Activated CD4-positive, alpha-beta T cell treated with anti-CD3 and anti-CD28 coated beads, Interleukin-2, amount 10 ng/mL, durations not matched to agents 7 days and 5 days (primary cell): ENCODE results near the gene RXRB. TPM values are rescaled to one million over a fixed set of nuclear protein-coding genes. Genes with fewer than 3 reads are reported as not detected.

Experiments
- CTCF ChIA-PET: fragments of 350-600 bp; sonication (Branson Sonifier 250); formaldehyde crosslinking; loops from one replicate; lab custom pipeline; 2021; ENCODE audit warnings: antibody characterized with exemption; lab: Charles Lee
- POLR2A ChIA-PET: fragments of 350-600 bp; sonication (Branson Sonifier 250); formaldehyde crosslinking; loops from one replicate; lab custom pipeline; 2021; ENCODE audit warnings: antibody characterized with exemption; lab: Charles Lee
- DNase-seq: peaks from one replicate; pipeline ENCODE4 v3.0.0-alpha.2; 2020
- H3K27ac Mint-ChIP-seq: one replicate; pipeline ENCODE4 v1.8.0; 2021; ENCODE audit warnings: mild to moderate bottlenecking, moderate library complexity, mixed read lengths
- H3K27me3 Mint-ChIP-seq: one replicate; pipeline ENCODE4 v1.8.0; 2021; ENCODE audit warnings: mixed read lengths
- H3K36me3 Mint-ChIP-seq: one replicate; pipeline ENCODE4 v1.8.0; 2021; ENCODE audit warnings: low read depth, mixed read lengths
- H3K4me1 Mint-ChIP-seq: one replicate; pipeline ENCODE4 v1.8.0; 2021; ENCODE audit warnings: mixed read lengths
- H3K4me3 Mint-ChIP-seq: one replicate; pipeline ENCODE4 v1.8.0; 2021; ENCODE audit warnings: mild to moderate bottlenecking, moderate library complexity, mixed read lengths
- H3K9me3 Mint-ChIP-seq: one replicate; pipeline ENCODE4 v1.8.0; 2021; ENCODE audit warnings: mixed read lengths
- total RNA-seq, 2 experiments: library from RNA; stranded (reverse); gene quantifications; one replicate each; pipeline ENCODE4 v1.2.3, GENCODE V29; 2021

The RXRB gene
- total RNA-seq, result 10 to 100 TPM; 45.0 to 46.2 TPM

GRCh38 chr6:33200219-33201146 lies at the start of gene RXRB, which contains the start of gene SLC39A7:
Gene RXRB (minus strand): TSS chr6:33200665. CDS start chr6:33200476, 189 bp downstream.
Gene SLC39A7 (plus strand): TSS chr6:33200867. CDS start chr6:33201246, 379 bp downstream.
- peak; percentile 100 for DNase-seq
- Mint-ChIP-seq H3K4me1 (peaks cover 68% of the 10 kb centered on the region), H3K9me3 (no peaks in the 10 kb centered on the region), H3K4me3 (peak within 1 kb of the TSS; percentile 100), H3K27ac (peak within 1 kb of the TSS; percentile 99), H3K36me3 (peaks cover 44% of the 10 kb centered on the region), H3K27me3 (no peaks in the 10 kb centered on the region)
- ChIA-PET POLR2A (no interaction called here), CTCF (interaction anchor here (1.9 kb wide), 1 partner anchor 8 kb away, joined by 4 read pairs; the partner anchor contains the start of gene RING1)

GRCh38 chr6:33249732-33250630 lies 49.5 kb upstream of the RXRB start:
- H3K4me3 Mint-ChIP-seq, result peak overlapping the region; percentile 86
- peaks cover 4% of the 10 kb centered on the region for H3K27me3 Mint-ChIP-seq
- peak overlapping the region; percentile 97 for H3K27ac Mint-ChIP-seq
- ChIA-PET POLR2A (interaction anchor here (0.6 to 2.2 kb wide), 4 partner anchors 22 to 217 kb away, joined by 3 to 7 read pairs (median 4); partner anchors contain the start of genes B3GALT4, RPS18 and VPS52), CTCF (interaction anchor here (0.7 to 4.3 kb wide), 16 partner anchors 12 to 130 kb away, joined by 3 to 30 read pairs (median 8); partner anchors contain the start of genes B3GALT4, RING1 and VPS52)
- DNase-seq, result peak; percentile 10
- H3K9me3 Mint-ChIP-seq, result no peaks in the 10 kb centered on the region
- peaks cover 39% of the 10 kb centered on the region for H3K4me1 Mint-ChIP-seq
- peaks cover 28% of the 10 kb centered on the region for H3K36me3 Mint-ChIP-seq

GRCh38 chr6:33248932-33249731 lies 48.7 kb upstream of the RXRB start:
- peak overlapping the region; percentile 97 for H3K27ac Mint-ChIP-seq
- ChIA-PET CTCF (interaction anchor here (0.6 to 4.3 kb wide), 44 partner anchors 10 to 265 kb away, joined by 3 to 30 read pairs (median 5); partner anchors contain the start of genes B3GALT4, COL11A2, PFDN6 and RING1), POLR2A (interaction anchor here (0.6 to 2.2 kb wide), 5 partner anchors 23 to 276 kb away, joined by 3 to 7 read pairs (median 3); partner anchors contain the start of genes B3GALT4, RING1, RPS18 and VPS52)
- H3K4me3 Mint-ChIP-seq, result peak overlapping the region; percentile 86
- H3K27me3 Mint-ChIP-seq, result peaks cover 4% of the 10 kb centered on the region
- H3K36me3 Mint-ChIP-seq, result peaks cover 28% of the 10 kb centered on the region
- DNase-seq, result peak; percentile 98
- no peaks in the 10 kb centered on the region for H3K9me3 Mint-ChIP-seq
- peaks cover 39% of the 10 kb centered on the region for H3K4me1 Mint-ChIP-seq

GRCh38 chr6:33248643-33248931 lies 48.1 kb upstream of the RXRB start:
- peaks cover 26% of the 10 kb centered on the region for H3K36me3 Mint-ChIP-seq
- H3K27ac Mint-ChIP-seq, result peak overlapping the region; percentile 97
- CTCF ChIA-PET, result interaction anchor here (0.6 to 4.3 kb wide), 48 partner anchors 9 to 395 kb away, joined by 3 to 30 read pairs (median 5); partner anchors contain the start of genes B3GALT4, COL11A2, HLA-DPA1 and PFDN6
- peaks cover 39% of the 10 kb centered on the region for H3K4me1 Mint-ChIP-seq
- peak overlapping the region; percentile 86 for H3K4me3 Mint-ChIP-seq
- POLR2A ChIA-PET, result interaction anchor here (0.9 to 2.2 kb wide), 4 partner anchors 23 to 275 kb away, joined by 3 to 7 read pairs (median 4); partner anchors contain the start of genes B3GALT4, RING1, RPS18 and VPS52
- no peak for DNase-seq
- no peaks in the 10 kb centered on the region for H3K9me3 Mint-ChIP-seq
- peaks cover 4% of the 10 kb centered on the region for H3K27me3 Mint-ChIP-seq

GRCh38 chr6:33247977-33248642 lies 47.6 kb upstream of the RXRB start:
- Mint-ChIP-seq H3K9me3 (no peaks in the 10 kb centered on the region), H3K4me1 (peaks cover 40% of the 10 kb centered on the region), H3K27me3 (peaks cover 8% of the 10 kb centered on the region), H3K36me3 (peaks cover 26% of the 10 kb centered on the region), H3K4me3 (peak overlapping the region; percentile 86), H3K27ac (peak overlapping the region; percentile 97)
- ChIA-PET CTCF (interaction anchor here (0.6 to 4.3 kb wide), 50 partner anchors 9 to 394 kb away, joined by 3 to 30 read pairs (median 5); partner anchors contain the start of genes B3GALT4, COL11A2, HLA-DPA1 and PFDN6), POLR2A (interaction anchor here (0.9 to 2.2 kb wide), 4 partner anchors 24 to 275 kb away, joined by 3 to 7 read pairs (median 4); partner anchors contain the start of genes B3GALT4, RING1, RPS18 and VPS52)
- DNase-seq, result peak; percentile 94

GRCh38 chr6:33243476-33243875 lies 43.0 kb upstream of the RXRB start:
- Mint-ChIP-seq H3K9me3 (no peaks in the 10 kb centered on the region), H3K36me3 (no peaks in the 10 kb centered on the region), H3K27me3 (peaks cover 27% of the 10 kb centered on the region), H3K4me1 (peaks cover 20% of the 10 kb centered on the region), H3K4me3 (no peak overlapping the region), H3K27ac (no peak overlapping the region)
- ChIA-PET CTCF (interaction anchor here (0.6 to 0.8 kb wide), 2 partner anchors 10 to 119 kb away, joined by 3 to 4 read pairs; no protein-coding TSS in a partner anchor), POLR2A (no interaction called here)
- DNase-seq, result no peak

- H3K36me3 Mint-ChIP-seq, result no peaks in the 10 kb centered on the region
- H3K27me3 Mint-ChIP-seq, result peaks cover 27% of the 10 kb centered on the region
- H3K4me3 Mint-ChIP-seq, result no peak overlapping the region
- ChIA-PET POLR2A (no interaction called here), CTCF (interaction anchor here (0.9 kb wide), 1 partner anchor 35 kb away, joined by 3 read pairs; the partner anchor contains the start of gene B3GALT4)
- H3K9me3 Mint-ChIP-seq, result no peaks in the 10 kb centered on the region
- H3K4me1 Mint-ChIP-seq, result peaks cover 14% of the 10 kb centered on the region
- peak overlapping the region; percentile 67 for H3K27ac Mint-ChIP-seq
- DNase-seq, result no peak
Measured at GRCh38 chr6:33241968-33242367, 41.5 kb upstream of the RXRB start.

GRCh38 chr6:33237741-33238140 lies 37.3 kb upstream of the RXRB start:
- Mint-ChIP-seq H3K4me3 (no peak overlapping the region), H3K27me3 (peaks cover 36% of the 10 kb centered on the region), H3K36me3 (no peaks in the 10 kb centered on the region), H3K9me3 (no peaks in the 10 kb centered on the region), H3K4me1 (peaks cover 13% of the 10 kb centered on the region), H3K27ac (no peak overlapping the region)
- no peak for DNase-seq
- ChIA-PET POLR2A (no interaction called here), CTCF (interaction anchor here (3.1 kb wide), 1 partner anchor 11 kb away, joined by 19 read pairs; no protein-coding TSS in a partner anchor)

- H3K9me3 Mint-ChIP-seq, result no peaks in the 10 kb centered on the region
- ChIA-PET POLR2A (no interaction called here), CTCF (interaction anchor here (1.6 to 1.7 kb wide), 2 partner anchors 12 to 13 kb away, joined by 5 read pairs; no protein-coding TSS in a partner anchor)
- H3K4me3 Mint-ChIP-seq, result no peak overlapping the region
- no peaks in the 10 kb centered on the region for H3K36me3 Mint-ChIP-seq
- peaks cover 7% of the 10 kb centered on the region for H3K4me1 Mint-ChIP-seq
- H3K27me3 Mint-ChIP-seq, result peaks cover 34% of the 10 kb centered on the region
- no peak overlapping the region for H3K27ac Mint-ChIP-seq
- DNase-seq, result no peak
Measured at GRCh38 chr6:33236852-33237251, 36.4 kb upstream of the RXRB start.

- no peak overlapping the region for H3K4me3 Mint-ChIP-seq
- H3K27me3 Mint-ChIP-seq, result peaks cover 36% of the 10 kb centered on the region
- H3K36me3 Mint-ChIP-seq, result no peaks in the 10 kb centered on the region
- DNase-seq, result no peak
- no peaks in the 10 kb centered on the region for H3K9me3 Mint-ChIP-seq
- no peak overlapping the region for H3K27ac Mint-ChIP-seq
- CTCF ChIA-PET, result interaction anchor here (0.6 to 1.7 kb wide), 4 partner anchors 12 to 1818 kb away, joined by 3 to 5 read pairs (median 4); no protein-coding TSS in a partner anchor
- POLR2A ChIA-PET, result no interaction called here
- peaks cover 3% of the 10 kb centered on the region for H3K4me1 Mint-ChIP-seq
Measured at GRCh38 chr6:33236328-33236727, 35.9 kb upstream of the RXRB start.
